Erythroblast (primary cell): ENCODE measurements around the gene PLXND1.
"Not testable (repeated sequence)": the region's sequence is repeated elsewhere in the genome, so short reads cannot be mapped to it uniquely, and the experiment has no call there.

ENCODE experiments used
- DNase-seq, 2 experiments: peaks; one replicate each; lab custom pipeline; 2025; lab: John Stamatoyannopoulos, UW
- GATA1 ChIP-seq: IDR thresholded peaks from 2 replicates; pipeline ENCODE4 v1.6.1; 2011; ENCODE audit warnings: low read depth, mild to moderate bottlenecking, control low read depth, low read length, moderate library complexity
- POLR2A ChIP-seq: IDR thresholded peaks from 2 replicates; pipeline ENCODE4 v1.6.1; 2011; ENCODE audit warnings: mild to moderate bottlenecking, low read length

Gene PLXND1

GRCh38 chr3:129549805-129550204 lies 56.7 kb downstream of the PLXND1 start:
- no peak for DNase-seq
- TF ChIP-seq GATA1 (no peak), POLR2A (no peak)

GRCh38 chr3:129549006-129549800 lies 57.3 kb downstream of the PLXND1 start:
- no peak for TF ChIP-seq POLR2A
- no peak for TF ChIP-seq GATA1
- no peak for DNase-seq

- DNase-seq, result no peak
- TF ChIP-seq POLR2A (no peak), GATA1 (no peak)
Observed at GRCh38 chr3:129548104-129548965, 58.1 kb downstream of the PLXND1 start.

GRCh38 chr3:129547241-129547640 lies 59.2 kb downstream of the PLXND1 start:
- TF ChIP-seq GATA1 (no peak), POLR2A (no peak)
- no peak for DNase-seq

DNA sequence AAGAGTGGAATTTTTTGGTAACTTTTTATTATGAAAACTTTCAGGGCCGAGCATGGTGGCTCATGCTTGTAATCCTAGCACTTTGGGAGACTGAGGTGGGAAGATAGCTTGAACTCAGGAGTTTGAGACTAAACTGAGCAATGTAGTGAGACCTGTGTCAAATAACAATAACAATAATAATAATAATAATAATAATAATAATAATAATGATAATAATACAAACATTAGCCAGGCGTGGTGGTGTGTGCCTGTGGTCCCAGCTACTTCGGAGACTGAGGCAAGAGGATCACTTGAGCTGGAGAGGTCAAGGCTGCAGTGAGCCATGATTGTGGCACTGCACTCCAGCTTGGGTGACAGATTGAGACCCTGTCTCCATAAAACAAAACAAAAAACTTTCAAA lies 60.5 kb downstream of the PLXND1 start:
- not testable (repeated sequence) for DNase-seq

DNA sequence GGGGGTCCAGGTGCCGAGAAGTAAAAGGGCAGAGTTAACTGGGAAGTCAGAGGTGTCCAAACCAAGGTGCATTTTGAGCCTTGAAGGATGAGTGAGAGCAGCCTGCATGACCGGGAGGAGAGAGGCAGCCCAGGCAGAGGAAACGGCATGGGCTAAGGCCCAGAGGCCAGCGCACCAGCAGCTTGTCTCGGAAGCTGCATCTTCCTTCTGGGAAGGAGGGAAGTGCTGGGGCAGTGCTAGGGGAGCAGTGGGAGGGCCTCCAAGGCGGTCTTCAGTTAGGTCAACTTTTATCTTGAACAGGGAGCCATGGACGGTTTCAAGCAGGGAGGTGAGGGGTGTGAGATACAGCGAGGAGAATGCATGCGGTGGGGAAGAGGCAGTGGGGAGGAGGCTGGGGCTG lies 62.5 kb downstream of the PLXND1 start:
- no peak for DNase-seq
- TF ChIP-seq GATA1 (no peak), POLR2A (no peak)

DNA sequence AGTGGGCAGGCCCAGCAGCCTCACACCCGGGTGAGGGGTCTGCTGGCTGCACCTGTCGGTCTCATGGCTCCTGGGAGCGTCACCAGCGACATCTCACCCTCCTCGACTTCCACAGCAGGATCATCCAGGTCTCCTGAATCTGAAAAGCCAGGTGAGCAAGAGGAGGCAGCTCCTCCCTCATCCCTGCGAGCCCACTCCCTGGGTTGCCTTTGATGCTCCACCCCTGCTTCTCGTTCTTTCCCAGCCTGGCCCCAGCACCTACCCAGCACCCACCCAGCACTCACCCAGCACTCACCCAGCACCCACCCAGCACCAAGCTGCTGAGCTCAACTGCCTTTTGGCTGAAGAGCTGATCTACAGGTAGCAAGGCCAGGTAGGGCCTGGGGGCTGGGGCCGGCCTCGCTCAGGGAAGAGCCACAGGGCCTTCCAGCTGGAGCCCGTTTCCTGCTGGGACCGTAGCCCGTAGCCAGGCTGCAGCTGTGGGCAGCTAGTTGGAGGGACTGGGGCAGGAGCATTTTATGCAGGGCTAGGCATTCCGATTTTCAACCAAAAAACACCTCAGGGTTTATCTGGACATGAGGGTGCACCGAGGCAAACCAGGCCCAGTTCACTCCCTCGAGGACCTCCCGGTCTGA lies 63.2 kb downstream of the PLXND1 start, which contains the start of gene H1-8:
H1-8 (plus strand) TSS at position 20 of the 635 bp plus-strand sequence; CDS start at position 64, 44 bp downstream.
- TF ChIP-seq POLR2A (no peak), GATA1 (no peak)
- DNase-seq, result no peak

GRCh38 chr3:129542747-129543146 lies 63.7 kb downstream of the PLXND1 start:
- no peak for DNase-seq
- no peak for TF ChIP-seq POLR2A
- no peak for TF ChIP-seq GATA1

DNA sequence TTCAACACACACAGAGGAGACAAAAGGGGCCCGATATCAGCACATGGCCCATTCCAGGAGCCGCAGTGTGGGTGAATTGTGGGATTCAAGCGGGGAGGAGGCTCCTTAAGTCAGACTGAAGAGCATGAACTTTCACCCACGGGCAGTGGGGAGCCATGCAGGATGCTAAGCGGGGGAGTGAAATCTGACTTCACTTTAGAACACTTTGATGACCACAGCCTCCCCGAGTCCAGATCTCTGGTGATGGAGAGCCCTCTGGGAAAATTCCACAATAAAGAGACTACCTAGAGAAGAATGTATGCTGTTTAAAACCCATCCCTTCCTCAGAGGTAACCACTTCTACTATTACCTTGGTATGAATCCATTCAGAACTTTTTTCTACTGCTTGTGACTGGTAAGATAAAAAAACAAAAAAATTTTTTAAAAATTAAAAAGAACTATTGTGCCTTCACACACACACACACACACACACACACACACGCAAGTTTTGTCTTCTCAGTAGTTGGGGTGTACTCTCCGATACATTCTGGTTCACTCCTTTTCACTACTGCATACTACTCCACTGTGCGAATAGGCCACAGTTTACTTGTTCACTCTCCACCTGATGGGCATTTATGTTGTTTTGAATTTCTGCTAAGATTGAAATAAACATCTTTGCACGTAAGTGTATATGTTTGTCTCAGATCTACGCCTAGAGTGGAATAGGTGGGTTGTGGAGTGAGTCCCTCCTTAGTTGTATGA lies 65.5 kb downstream of the PLXND1 start:
- DNase-seq, result no peak
- TF ChIP-seq GATA1 (no peak), POLR2A (no peak)

DNA sequence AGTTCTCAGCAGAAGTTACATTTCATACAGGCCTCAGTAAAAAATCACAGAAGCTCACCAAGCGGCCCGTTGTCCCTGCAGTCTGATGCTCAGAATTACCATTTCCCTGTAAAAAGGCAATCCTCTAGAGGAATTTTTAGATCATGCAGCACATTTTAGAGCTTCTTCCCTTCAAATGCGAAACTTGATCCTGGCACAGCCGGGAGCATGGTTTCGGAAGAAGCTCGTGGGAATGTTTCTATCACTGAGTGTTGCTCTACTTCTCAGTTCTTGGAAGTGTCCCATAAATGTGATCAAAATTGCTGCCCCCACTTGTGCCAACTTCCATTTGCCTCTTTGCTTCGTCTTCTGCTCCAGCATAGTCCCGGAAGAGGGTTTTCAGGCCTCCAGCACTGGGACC lies 67.3 kb downstream of the PLXND1 start:
- TF ChIP-seq POLR2A (no peak), GATA1 (no peak)
- no peak for DNase-seq

GRCh38 chr3:129536804-129537203 lies 69.7 kb downstream of the PLXND1 start:
- TF ChIP-seq POLR2A, result no peak
- TF ChIP-seq GATA1, result no peak
- no peak for DNase-seq

DNA sequence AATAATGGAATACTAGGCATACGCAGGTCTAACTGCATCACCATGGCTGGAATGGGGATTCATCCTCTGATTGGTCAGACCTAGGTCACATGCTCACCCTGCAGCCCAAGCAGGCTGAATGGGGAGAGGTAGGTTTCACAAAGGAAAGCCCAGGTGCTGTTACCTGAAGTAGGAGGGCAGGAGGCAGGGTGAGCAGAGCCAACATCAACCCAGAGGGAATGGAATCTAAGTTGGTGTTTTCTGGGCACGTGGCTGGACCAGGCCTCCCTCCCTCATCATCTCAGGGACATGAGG lies 70.2 kb downstream of the PLXND1 start:
- no peak for TF ChIP-seq GATA1
- TF ChIP-seq POLR2A, result no peak
- no peak for DNase-seq

GRCh38 chr3:129535075-129535474 lies 71.4 kb downstream of the PLXND1 start:
- no peak for DNase-seq
- TF ChIP-seq POLR2A (no peak), GATA1 (no peak)
